Neural crest cell (in vitro differentiated cells): ENCODE data around the gene CDKAL1. TPM values are rescaled to one million over a fixed set of nuclear protein-coding genes. Genes with fewer than 3 reads are reported as not detected.

ENCODE experiments used
- DNase-seq: peaks from one replicate; pipeline ENCODE4 v3.0.0; 2021; ENCODE audit warnings: low read depth, mixed read lengths, low spot score
- H3K27ac Mint-ChIP-seq: one replicate; pipeline ENCODE4 v1.8.0; 2021; ENCODE audit warnings: mild to moderate bottlenecking, mixed read lengths; ENCODE audit not compliant: unreplicated experiment
- H3K27me3 Mint-ChIP-seq: 2 replicates; pipeline ENCODE4 v1.8.0; 2021; ENCODE audit warnings: low read depth, mild to moderate bottlenecking, mixed read lengths
- H3K36me3 Mint-ChIP-seq: 2 replicates; pipeline ENCODE4 v1.8.0; 2021; ENCODE audit warnings: low read depth, mild to moderate bottlenecking, mixed read lengths
- H3K4me1 Mint-ChIP-seq: 2 replicates; pipeline ENCODE4 v1.8.0; 2021; ENCODE audit warnings: mixed read lengths
- H3K4me3 Mint-ChIP-seq: one replicate; pipeline ENCODE4 v1.8.0; 2021; ENCODE audit warnings: mild to moderate bottlenecking, mixed read lengths
- H3K9me3 Mint-ChIP-seq: 2 replicates; pipeline ENCODE4 v1.8.0; 2021; ENCODE audit warnings: mixed read lengths
- total RNA-seq: library from RNA; stranded (reverse); gene quantifications from 2 replicates; pipeline ENCODE4 v1.2.1, GENCODE V29; 2021
- TF ChIP-seq, protein P1 (sequence below): fragments of 200-600 bp; sonication (generic); conservative IDR thresholded peaks from 2 replicates; pipeline ENCODE4 v1.5.0; 2021; ENCODE audit warnings: antibody characterized with exemption, mild to moderate bottlenecking

CDKAL1 gene
- total RNA-seq, 1 donor from 2014 or later: 25.4 TPM

DNA sequence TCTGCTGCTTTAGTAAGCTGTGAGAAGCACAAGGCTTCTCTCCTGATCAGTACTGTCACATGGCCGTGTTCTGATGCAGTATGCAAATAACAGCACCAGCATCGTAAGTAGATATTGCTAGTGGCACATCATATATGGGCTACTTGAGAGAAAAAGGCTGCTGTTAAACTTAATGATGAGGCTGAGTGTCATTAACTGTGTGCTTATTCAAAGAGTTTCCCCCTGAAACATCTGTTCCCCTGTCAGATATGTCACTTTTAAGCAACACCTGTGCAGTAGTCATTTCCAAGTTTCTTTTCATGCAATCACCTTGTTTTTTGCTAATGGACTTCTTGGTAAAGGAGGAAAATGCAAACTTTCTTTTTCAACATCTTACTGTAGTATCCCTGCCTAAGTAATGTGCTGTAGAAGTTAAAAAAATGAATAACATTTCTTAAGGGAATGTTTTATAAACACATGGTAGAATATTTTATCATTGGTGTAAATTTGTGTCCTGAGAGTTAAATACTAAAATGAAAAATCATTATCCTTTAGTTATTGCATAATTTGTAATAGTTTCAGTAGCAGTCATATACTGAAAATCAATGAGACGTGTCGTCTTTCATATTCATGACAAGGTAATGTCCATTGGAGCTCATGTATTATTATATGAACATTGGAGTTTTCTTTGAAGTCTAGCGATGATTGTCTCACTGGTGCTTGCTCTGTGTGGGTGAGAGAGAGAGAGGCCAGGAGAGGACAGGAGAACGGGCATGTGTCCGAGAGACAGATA, 366.3 kb downstream of the CDKAL1 start:
- no peak overlapping the region for H3K27ac Mint-ChIP-seq

GRCh38 chr6:20905377-20905776, 371.1 kb downstream of the CDKAL1 start:
- no peaks in the 10 kb centered on the region for H3K27me3 Mint-ChIP-seq
- H3K4me1 Mint-ChIP-seq: no peaks in the 10 kb centered on the region
- no peak overlapping the region for H3K27ac Mint-ChIP-seq
- TF ChIP-seq, protein P1, sequence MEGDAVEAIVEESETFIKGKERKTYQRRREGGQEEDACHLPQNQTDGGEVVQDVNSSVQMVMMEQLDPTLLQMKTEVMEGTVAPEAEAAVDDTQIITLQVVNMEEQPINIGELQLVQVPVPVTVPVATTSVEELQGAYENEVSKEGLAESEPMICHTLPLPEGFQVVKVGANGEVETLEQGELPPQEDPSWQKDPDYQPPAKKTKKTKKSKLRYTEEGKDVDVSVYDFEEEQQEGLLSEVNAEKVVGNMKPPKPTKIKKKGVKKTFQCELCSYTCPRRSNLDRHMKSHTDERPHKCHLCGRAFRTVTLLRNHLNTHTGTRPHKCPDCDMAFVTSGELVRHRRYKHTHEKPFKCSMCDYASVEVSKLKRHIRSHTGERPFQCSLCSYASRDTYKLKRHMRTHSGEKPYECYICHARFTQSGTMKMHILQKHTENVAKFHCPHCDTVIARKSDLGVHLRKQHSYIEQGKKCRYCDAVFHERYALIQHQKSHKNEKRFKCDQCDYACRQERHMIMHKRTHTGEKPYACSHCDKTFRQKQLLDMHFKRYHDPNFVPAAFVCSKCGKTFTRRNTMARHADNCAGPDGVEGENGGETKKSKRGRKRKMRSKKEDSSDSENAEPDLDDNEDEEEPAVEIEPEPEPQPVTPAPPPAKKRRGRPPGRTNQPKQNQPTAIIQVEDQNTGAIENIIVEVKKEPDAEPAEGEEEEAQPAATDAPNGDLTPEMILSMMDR: no peak
- peaks cover 9% of the 10 kb centered on the region for H3K9me3 Mint-ChIP-seq
- H3K4me3 Mint-ChIP-seq: no peak overlapping the region
- DNase-seq: no peak
- peaks cover 21% of the 10 kb centered on the region for H3K36me3 Mint-ChIP-seq

More for the DNA sequence above, 366.3 kb downstream of the CDKAL1 start:
- TF ChIP-seq, protein P1: no peak
- Mint-ChIP-seq H3K27me3 (no peaks in the 10 kb centered on the region), H3K4me3 (no peak overlapping the region), H3K9me3 (peaks cover 10% of the 10 kb centered on the region), H3K4me1 (peaks cover 7% of the 10 kb centered on the region), H3K36me3 (peaks cover 30% of the 10 kb centered on the region)
- DNase-seq: no peak

DNA sequence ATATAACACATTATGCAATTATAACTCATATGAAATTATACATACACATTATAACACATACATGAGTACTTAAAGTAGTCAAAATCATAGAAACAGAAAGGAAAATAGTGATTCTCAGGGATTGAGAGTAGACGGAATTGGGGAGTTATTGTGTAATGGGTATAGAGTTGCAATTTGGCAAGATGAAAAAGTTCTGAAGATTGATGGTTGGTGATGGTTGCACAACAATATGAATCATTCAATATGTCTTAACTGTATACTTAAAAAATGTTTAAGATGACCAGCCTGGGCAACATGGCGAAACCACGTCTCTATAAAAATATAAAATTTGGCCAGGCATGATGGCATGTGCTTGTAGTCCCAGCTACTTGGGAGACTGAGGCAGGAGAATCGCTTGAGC, 372.7 kb downstream of the CDKAL1 start:
- H3K36me3 Mint-ChIP-seq: peaks cover 21% of the 10 kb centered on the region
- H3K9me3 Mint-ChIP-seq: peaks cover 9% of the 10 kb centered on the region
- no peaks in the 10 kb centered on the region for H3K27me3 Mint-ChIP-seq
- no peak overlapping the region for H3K27ac Mint-ChIP-seq
- no peak for DNase-seq
- no peak overlapping the region for H3K4me3 Mint-ChIP-seq
- TF ChIP-seq, protein P1: no peak
- no peaks in the 10 kb centered on the region for H3K4me1 Mint-ChIP-seq

DNA sequence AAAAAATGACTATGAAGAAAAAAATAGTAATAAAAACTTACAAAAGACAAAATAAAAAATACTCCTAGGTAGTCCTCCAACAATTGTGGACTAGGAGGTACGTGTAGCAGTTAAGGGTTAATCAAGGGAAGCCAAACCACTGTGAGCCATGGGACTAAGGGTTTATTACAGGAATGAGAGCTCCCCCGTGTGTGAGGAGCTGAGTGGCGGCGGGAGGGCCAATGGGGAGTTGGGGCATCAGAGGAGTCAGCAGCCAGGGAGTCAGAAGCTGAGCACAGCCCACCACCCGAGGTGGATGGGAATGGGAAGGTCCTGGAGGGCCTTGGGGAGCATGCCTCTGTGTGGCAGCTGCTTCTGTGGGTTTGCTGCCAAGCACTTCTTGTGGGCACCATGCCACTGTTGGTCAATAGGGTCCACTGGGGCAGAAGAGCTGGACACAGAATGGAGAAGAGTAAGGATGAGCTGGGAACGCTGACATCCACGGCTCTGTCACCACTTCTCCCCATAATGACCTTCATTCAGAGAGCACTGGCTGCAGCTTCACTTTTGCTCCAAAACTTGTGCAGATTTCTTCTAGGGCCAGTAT, 373.3 kb downstream of the CDKAL1 start:
- H3K27ac Mint-ChIP-seq: no peak overlapping the region

GRCh38 chr6:20909621-20910020, 375.4 kb downstream of the CDKAL1 start:
- TF ChIP-seq, protein P1: no peak
- peaks cover 12% of the 10 kb centered on the region for H3K9me3 Mint-ChIP-seq
- H3K4me1 Mint-ChIP-seq: no peaks in the 10 kb centered on the region
- H3K36me3 Mint-ChIP-seq: peaks cover 16% of the 10 kb centered on the region
- H3K27me3 Mint-ChIP-seq: no peaks in the 10 kb centered on the region
- H3K27ac Mint-ChIP-seq: no peak overlapping the region
- DNase-seq: no peak
- H3K4me3 Mint-ChIP-seq: no peak overlapping the region

More for the DNA sequence above, 373.3 kb downstream of the CDKAL1 start:
- H3K4me1 Mint-ChIP-seq: no peaks in the 10 kb centered on the region
- peaks cover 20% of the 10 kb centered on the region for H3K36me3 Mint-ChIP-seq
- TF ChIP-seq, protein P1: no peak
- H3K27me3 Mint-ChIP-seq: no peaks in the 10 kb centered on the region
- no peak for DNase-seq
- peaks cover 9% of the 10 kb centered on the region for H3K9me3 Mint-ChIP-seq
- no peak overlapping the region for H3K4me3 Mint-ChIP-seq
